ENCODE results near the gene LRP10.
"Not testable (repeated sequence)": the region's sequence is repeated elsewhere in the genome, so short reads cannot be mapped to it uniquely, and the experiment has no call there.

The LRP10 gene

GRCh38 chr14:22888662-22889061 lies 17.1 kb downstream of the LRP10 start:
- no peak for DNase-seq

DNA sequence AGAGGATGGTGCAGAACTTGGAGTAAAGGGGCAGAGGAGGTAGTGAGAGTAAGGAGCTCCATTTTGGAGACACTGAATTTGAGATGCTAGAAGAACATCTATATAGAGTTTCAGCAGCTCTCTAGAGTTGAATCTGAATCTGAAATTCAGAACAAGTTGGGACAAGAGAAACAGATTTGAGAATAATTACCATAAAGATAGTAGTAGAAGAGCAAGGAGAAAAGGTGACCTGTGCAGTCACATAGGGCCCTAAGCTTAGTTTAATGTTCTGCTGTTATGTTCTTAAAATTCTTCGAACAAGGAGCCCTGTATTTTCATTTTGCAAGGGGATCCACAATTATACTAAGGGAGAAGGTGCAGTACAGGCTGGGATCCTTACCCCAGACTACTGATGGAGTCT lies 18.9 kb downstream of the LRP10 start:
- DNase-seq = no peak

DNA sequence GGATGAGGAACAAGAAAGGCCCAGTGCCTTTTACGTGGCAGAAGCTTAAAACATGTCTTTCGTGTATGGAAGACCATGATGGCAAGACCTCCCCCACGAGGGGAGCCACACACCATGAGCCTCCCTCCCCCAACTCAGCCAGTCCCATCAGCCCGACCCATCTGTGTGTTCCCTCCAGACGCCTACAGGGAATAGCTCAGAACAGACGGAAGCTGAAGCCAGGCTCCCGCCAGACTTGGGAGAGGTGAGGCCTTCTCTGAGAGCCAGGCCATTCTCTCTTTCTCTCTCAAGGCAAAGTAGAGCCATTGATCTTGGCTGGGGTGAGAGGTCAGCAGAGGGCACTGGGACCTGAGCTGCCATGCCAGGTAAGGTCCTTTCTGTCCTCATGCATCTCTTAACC lies 20.9 kb downstream of the LRP10 start:
- no peak for DNase-seq

- DNase-seq = no peak
Observed at GRCh38 chr14:22893706-22894105, 22.2 kb downstream of the LRP10 start.

- no peak for DNase-seq
Observed at GRCh38 chr14:22895402-22895801, 23.9 kb downstream of the LRP10 start.

DNA sequence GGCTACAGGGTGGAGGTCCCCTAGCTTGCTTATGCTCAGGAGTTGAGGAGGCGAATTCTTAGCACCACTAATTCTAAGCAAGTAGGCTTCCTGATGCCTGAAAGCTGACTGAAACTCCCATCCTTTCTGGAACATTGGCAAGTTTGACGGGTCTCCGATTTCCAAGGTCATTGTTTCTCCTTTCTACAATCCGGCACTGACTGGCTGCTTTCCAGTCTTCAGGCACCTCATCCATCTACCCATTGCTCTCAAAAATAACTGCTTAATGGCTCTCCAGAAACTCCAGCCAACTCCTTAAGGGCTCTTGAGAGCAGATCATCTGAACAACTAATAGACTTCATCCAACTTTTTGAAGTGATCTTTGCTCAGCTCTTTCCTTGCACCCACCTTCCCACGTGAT lies 24.8 kb downstream of the LRP10 start:
- no peak for DNase-seq

DNA sequence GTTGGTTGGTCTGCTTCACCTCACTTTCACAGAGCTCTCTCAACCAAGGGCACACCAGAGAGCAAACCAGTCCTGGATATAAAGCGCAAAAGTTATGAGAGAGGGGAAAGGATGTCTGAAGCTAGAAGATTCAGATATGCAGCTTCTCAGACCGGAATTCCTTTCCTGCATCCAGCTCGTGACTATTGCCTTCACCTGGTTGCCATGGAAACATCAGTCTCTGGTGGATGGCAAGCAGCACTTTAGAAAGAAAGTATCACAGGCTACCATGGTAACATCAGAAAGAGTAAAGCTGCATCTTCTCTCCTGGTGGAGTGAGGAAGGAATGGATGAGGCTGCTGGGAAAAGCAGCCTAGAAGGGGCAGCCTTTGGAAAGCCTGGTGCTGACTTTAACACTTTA lies 25.2 kb downstream of the LRP10 start:
- DNase-seq = no peak

GRCh38 chr14:22897357-22897756 lies 25.8 kb downstream of the LRP10 start:
- no peak for DNase-seq

DNA sequence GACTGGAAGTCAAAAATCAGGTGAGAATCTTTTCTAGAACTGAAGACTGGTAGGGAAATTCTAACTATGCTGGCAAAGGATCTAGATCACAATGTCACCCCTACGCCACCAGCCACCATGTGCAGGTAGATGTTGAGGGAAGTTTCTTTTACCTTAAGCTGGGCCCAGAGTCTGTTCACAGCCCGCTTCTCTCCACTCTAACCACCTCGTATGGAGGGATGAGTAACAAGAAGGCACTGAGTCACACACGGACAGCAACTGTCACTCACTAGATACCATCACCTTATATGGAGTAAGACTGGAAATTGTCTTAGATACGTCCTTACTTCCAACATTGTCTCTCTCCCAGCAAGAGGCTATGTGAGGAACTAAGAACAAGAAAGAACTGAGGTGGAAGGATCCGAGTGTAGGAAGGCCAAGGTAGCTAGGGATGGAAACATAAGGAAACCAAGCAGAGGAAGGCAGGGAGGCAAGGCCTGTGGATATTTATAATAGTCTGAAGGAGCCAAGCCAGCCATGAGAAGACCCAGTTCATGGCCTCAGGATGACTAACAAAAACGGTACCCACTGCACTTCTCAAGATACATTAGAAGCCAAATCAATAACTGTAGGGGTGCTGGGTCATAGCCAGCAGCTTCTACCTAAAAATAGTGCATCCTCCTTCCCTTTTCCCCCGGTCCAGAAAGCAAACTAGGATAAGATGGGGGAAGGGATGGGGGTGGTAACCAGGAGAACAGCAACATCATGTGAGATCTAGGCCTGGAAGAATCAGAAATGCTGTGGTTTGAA lies 27.0 kb downstream of the LRP10 start:
- DNase-seq = no peak

DNA sequence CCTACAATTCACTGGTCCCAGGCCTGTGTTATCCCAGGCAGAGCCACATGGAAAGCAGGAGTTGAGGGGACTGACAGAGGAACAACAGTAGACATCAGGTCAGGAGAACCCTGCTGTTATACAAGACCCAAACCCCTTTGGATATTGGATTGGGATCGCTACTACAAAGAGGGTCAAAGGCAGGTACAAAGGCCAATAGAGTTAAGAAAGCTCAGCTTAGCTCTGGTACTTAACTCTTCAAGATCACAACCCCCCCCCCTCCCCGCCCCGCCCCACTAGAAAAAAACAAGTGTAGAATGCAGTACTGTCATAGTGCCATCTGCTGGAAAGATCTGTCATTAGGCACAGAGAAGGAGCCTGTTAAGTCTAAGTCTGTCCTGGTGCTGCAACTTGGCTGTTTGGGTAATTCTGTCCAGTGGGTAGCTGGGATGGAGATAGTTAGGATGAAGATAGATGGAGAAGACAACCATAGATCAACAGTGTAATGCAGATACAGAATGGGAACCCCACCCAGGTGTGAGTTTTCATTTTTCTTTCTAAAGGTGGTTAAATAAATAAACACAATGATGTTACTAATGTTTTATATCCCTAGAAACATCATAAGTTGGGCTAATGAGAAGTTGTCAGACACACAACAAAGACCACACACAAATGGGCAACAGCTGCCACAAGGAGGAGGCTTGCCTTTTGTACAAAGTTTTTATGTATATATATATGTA lies 28.7 kb downstream of the LRP10 start:
- peak; percentile 89 for DNase-seq

GRCh38 chr14:22901799-22902198 lies 30.3 kb downstream of the LRP10 start:
- DNase-seq = no peak

GRCh38 chr14:22903742-22904087 lies 32.2 kb downstream of the LRP10 start:
- DNase-seq = no peak

- DNase-seq = no peak
Observed at GRCh38 chr14:22905627-22906026, 34.1 kb downstream of the LRP10 start.

DNA sequence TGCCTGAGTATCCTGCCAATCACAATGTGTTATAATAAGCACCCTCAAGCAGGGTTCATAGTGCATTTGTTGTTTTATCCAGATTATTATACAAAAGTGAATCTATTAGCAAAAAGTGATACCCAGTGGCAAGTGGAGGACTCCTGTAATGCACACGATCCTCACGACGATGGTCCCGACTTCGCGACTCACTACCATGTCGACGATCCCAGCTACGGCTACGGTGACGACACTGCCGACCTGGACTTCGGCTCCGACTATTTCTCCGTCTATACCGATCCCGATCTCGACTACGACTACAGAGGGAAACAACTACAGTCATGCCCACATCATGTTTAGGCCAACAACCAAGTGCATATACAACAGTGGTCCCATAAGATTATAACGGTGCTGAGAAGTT lies 34.5 kb downstream of the LRP10 start:
- no peak for DNase-seq

DNA sequence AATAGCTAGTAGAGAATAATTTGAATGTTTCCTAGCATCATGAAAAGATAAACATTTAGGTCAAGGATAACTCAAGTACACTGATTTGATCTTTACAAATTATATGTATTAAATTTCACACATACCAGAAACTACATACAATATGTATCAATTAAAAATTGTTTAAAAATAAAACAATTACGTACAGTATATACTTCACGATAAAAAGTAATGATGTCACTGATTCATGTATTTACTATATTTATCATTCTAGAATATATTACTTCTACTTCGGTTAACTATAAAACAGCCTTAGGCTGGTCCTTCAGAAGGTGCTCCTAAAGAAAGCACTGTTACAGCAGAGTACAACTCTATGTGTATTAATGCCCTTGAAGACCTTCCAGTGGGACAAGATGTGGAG lies 35.9 kb downstream of the LRP10 start:
- DNase-seq = no peak

DNA sequence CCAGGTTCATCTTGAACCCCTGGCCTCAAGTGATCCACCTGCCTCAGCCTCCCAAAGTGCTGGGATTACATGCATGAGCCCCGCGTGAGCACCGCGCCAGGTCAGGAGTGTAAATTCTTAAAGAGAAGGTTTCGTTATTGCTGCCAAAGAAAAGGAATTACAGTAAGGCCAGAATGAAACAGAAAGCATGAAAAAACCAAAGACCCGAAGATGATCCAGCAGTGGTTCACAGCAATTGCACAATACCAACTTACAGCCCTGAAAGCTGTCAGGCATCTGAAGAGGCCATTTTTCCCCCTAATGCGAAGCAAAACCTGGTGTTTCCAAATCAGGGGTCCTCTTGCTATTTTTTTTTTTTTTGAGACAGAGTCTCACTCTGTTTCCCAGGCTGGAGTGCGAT lies 37.1 kb downstream of the LRP10 start:
- no peak for DNase-seq

- DNase-seq = no peak
Observed at GRCh38 chr14:22910916-22911315, 39.4 kb downstream of the LRP10 start.

- DNase-seq = not testable (repeated sequence)
Observed at GRCh38 chr14:22914836-22915235, 43.3 kb downstream of the LRP10 start.

GRCh38 chr14:22915886-22916521 lies 44.5 kb downstream of the LRP10 start:
- no peak for DNase-seq

DNA sequence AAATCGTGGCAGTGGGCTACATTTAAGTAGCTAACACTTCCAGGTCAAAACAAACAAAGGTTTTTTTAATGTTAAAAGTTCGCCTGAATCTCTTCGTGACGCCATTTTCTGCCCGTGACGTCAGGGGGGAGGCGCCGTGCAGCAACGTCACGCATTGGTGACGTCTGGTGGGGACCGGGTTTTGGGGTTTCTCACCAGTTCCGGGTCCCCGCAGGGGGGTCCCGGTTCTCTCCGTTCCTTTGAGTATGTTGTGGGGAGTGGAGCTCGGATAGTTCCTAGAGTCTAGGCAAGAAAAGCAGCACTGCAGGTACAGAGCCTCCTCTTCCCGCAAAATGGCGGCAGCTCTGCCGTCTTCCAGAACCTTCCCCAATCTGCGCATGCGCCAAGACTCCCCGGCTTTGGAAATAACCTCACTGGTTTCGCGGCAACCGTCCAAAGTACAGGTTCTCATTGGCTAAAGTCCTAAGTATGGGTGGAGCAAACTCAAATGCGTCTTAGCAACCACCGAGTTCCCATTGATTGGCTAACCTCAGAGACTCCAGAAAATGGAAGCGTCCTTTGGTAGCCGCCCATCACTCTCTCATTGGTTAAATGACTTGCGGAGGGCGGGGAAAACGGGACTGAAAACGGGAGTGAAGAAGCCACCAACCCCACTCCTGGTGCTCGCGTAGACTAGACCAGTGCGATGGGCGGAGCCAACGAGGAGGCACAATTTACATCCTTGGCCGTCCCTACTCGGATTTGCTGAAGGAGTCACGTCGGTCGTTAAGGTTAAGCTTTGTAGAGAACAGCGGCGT lies 47.5 kb downstream of the LRP10 start, which contains the start of gene RBM23:
Gene RBM23, minus strand, starts transcription at position 346 of the 797 bp plus-strand sequence.
- peak; percentile 100 for DNase-seq

GRCh38 chr14:22919601-22919921 lies 48.0 kb downstream of the LRP10 start:
- no peak for DNase-seq

DNA sequence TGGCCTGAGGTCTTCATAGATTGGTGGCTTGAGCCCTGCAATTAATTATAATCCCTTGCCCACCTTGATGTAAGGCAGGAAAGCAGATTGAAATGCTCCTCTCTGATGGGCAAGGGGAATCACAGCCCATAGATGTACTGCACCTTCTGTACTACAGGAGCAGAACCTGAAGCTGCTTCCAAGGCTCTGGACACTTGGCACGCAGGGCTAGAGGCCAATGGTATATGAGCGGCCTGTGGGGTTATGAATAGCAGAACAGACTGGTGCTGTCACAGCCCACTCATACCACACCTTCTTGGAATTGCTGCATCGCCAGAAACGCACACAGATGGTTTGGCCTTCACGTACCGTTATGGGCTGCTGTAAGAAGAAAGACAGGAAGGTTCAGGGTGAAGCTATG lies 49.2 kb downstream of the LRP10 start:
- DNase-seq = peak; percentile 7

- no peak for DNase-seq
Observed at GRCh38 chr14:22922294-22922693, 50.8 kb downstream of the LRP10 start.
